Adrenal gland (tissue), 12 donors: ENCODE results near the gene TPD52L1. TPM values are rescaled to one million over a fixed set of nuclear protein-coding genes. Genes with fewer than 3 reads are reported as not detected.

Source experiments
- DNase-seq, 7 donors: peaks; one replicate each; pipeline ENCODE4 v3.0.0-alpha.2; 2019 to 2020
- H3K27ac ChIP-seq, 5 donors: fragments of 200-600 bp; sonication (generic) in 4 of 5; 1 replicate in 3 of 5; 2 replicates in 2 of 5; pipeline versions ENCODE4 v1.5.1 to v1.8.0; 2016 to 2020; ENCODE audit warnings: mild to moderate bottlenecking in 1 of 5
- H3K27me3 ChIP-seq: fragments of 200-600 bp; 2 replicates; pipeline ENCODE4 v1.8.0; 2021
- H3K36me3 ChIP-seq, 2 donors: fragments of 200-600 bp; replicated peaks in 1 of 2; 1 replicate in 1 of 2; 2 replicates in 1 of 2; pipeline versions ENCODE4 v1.5.1 to v1.8.0; 2018 to 2022
- H3K4me1 ChIP-seq, 2 donors: fragments of 200-600 bp; replicated peaks in 1 of 2; 1 replicate in 1 of 2; 2 replicates in 1 of 2; pipeline versions ENCODE4 v1.5.1 to v1.8.0; 2018 to 2021
- H3K4me3 ChIP-seq, 4 donors: fragments of 200-600 bp; sonication (generic) in 3 of 4; one replicate each; pipeline ENCODE4 v1.5.1; 2016 to 2018
- H3K9me3 ChIP-seq, 3 donors: fragments of 200-600 bp; sonication (generic) in 1 of 3; replicated peaks in 1 of 3; 1 replicate in 2 of 3; 2 replicates in 1 of 3; pipeline versions ENCODE4 v1.5.1 to v1.8.0; 2016 to 2021
- POLR2A ChIP-seq, 2 donors: fragments of 450-650 bp; IDR thresholded peaks; one replicate each; pipeline ENCODE4 v1.6.1; 2017; ENCODE audit warnings: antibody characterized with exemption in 2 of 2, mild to moderate bottlenecking in 2 of 2, moderate library complexity in 1 of 2
- WGBS, 4 donors: extraction: QIAGEN DNeasy Blood & Tissue Kit in 2 of 4; methylation state at CpG; one replicate each; pipeline versions ENCODE4 v1.1.5 to v1.1.7; 2013 to 2017; 5-methylcytosine and 5-hydroxymethylcytosine counted together
- intact Hi-C, 2 donors: fragments of 100-400 bp; cut with DNase I; formaldehyde crosslinking; loops; one replicate each; pipeline versions ENCODE4 v1.14.1 to v1.15.0; 2022 to 2023
- polyA plus RNA-seq, 3 donors: library from polyadenylated mRNA; stranded (reverse); fragments of 200-250 nt in 2 of 3; fragments of 350-450 nt in 1 of 3; fragmentation: Illumina TruSeq in 1 of 3; extraction: RNeasy Lipid Tissue Mini Kit (QIAGEN cat#74804) in 1 of 3; gene quantifications; one replicate each; pipeline ENCODE4 v1.2.3, GENCODE V29; 2013 to 2014
- total RNA-seq, 9 donors: library from RNA; depleted of rRNA in 4 of 9; stranded (reverse); fragments of >200 nt in 4 of 9; fragments of 120-200 nt in 1 of 9; fragmentation: NEBNext Ultra II Directional in 1 of 9; extraction: Animal tissue kit (Norgen Biotek cat#: 25700) in 1 of 9; gene quantifications; one replicate each; pipeline versions ENCODE4 v1.1.0 to v1.2.4, GENCODE V29; 2013 to 2023
- TF ChIP-seq, protein P1 (sequence below), 6 experiments: fragments of 450-650 bp in 4 of 6; fragments of 200-600 bp in 2 of 6; sonication (generic) in 1 of 6; IDR thresholded peaks; 1 replicate in 5 of 6; 2 replicates in 1 of 6; pipeline versions ENCODE4 v1.5.1 to v1.8.0; 2016 to 2021; ENCODE audit warnings: antibody characterized with exemption in 6 of 6, mild to moderate bottlenecking in 2 of 6, moderate library complexity in 1 of 6
- donor health status: healthy with polysubstance abuse.
- donor health status: Bipolar disorder and iron deficiency.
- donor health status: DM: yes; HTN: yes; CAD: no.
- donor health status: DM: no; HTN: no; CAD: no.
- donor health status: DM: no; HTN: no; CAD: no.
- donor health status: DM: yes; HTN: yes; CAD: no.

The TPD52L1 gene
- total and polyA plus RNA-seq, 12 donors: 37.0 to 2,041 (median 435) TPM

GRCh38 chr6:125303512-125303854 is 149.9 kb downstream of the TPD52L1 start:
- 70 to 88% (median 81%) methylated on average over 1 of the region's 1 CpG for WGBS, 4 donors
- no peak overlapping the region for H3K4me3 ChIP-seq
- no peaks in the 10 kb centered on the region for H3K9me3 ChIP-seq
- peaks cover 0 to 7% of the 10 kb centered on the region in 2 donors for H3K36me3 ChIP-seq
- intact Hi-C loops: loop anchor here (5.0 to 10.0 kb wide), 2 partner anchors 106 to 159 kb away; no protein-coding TSS in a partner anchor
- H3K27me3 ChIP-seq: no peaks in the 10 kb centered on the region
- peaks cover 17 to 26% of the 10 kb centered on the region in 2 donors for H3K4me1 ChIP-seq
- TF ChIP-seq, protein P1, sequence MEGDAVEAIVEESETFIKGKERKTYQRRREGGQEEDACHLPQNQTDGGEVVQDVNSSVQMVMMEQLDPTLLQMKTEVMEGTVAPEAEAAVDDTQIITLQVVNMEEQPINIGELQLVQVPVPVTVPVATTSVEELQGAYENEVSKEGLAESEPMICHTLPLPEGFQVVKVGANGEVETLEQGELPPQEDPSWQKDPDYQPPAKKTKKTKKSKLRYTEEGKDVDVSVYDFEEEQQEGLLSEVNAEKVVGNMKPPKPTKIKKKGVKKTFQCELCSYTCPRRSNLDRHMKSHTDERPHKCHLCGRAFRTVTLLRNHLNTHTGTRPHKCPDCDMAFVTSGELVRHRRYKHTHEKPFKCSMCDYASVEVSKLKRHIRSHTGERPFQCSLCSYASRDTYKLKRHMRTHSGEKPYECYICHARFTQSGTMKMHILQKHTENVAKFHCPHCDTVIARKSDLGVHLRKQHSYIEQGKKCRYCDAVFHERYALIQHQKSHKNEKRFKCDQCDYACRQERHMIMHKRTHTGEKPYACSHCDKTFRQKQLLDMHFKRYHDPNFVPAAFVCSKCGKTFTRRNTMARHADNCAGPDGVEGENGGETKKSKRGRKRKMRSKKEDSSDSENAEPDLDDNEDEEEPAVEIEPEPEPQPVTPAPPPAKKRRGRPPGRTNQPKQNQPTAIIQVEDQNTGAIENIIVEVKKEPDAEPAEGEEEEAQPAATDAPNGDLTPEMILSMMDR (IDR thresholded peaks at IDR 0.05): no peak
- no peak for TF ChIP-seq POLR2A (IDR thresholded peaks at IDR 0.05)
- H3K27ac ChIP-seq: no peak overlapping the region
- DNase-seq: no peak

DNA sequence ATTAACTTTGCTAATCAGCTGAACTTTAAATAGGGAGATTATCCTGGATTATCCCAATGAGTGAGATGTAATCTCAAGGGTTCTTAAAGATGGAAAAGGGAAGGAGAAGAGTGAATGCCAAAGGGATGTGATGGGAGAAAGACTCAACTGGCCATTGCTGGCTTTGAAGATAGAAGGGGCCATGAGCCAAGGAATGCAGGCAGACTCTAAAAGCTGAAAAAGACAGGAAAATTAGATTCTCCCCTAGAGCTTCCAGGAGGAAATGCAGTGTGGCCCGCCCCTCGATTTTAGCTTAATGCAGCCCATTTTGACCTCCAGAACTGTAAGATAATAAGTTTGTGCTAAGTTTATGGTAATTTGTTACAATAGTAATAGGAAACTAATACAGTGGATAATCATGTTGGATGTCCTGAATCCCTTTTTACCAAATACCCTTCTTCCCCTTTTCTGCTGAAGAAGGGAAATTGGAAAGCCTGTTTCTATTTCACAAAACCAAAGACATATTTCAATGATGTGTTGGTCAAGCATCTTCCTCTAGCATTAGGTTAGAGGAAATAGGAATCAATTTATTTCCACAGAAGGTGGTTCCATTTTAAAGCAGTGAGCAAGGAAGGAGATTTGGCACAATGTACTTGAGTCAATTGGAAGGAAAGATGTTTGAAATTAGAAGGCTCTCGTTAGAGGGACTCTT is 151.5 kb downstream of the TPD52L1 start:
- 88 to 96% (median 93%) methylated on average over 3 of the region's 3 CpGs for WGBS, 4 donors
- TF ChIP-seq, protein P1 (IDR thresholded peaks at IDR 0.05): no peak
- TF ChIP-seq POLR2A (IDR thresholded peaks at IDR 0.05): no peak
- H3K4me3 ChIP-seq: no peak overlapping the region
- peaks cover 8 to 10% of the 10 kb centered on the region in 2 donors for H3K4me1 ChIP-seq
- DNase-seq: no peak
- no peaks in the 10 kb centered on the region for H3K27me3 ChIP-seq
- H3K36me3 ChIP-seq: no peaks in the 10 kb centered on the region
- H3K27ac ChIP-seq: no peak overlapping the region
- intact Hi-C loops: loop anchor here (5.0 to 10.0 kb wide), 3 partner anchors 108 to 160 kb away; partner anchors contain the start of gene TPD52L1 (in 1 of the 2)
- no peaks in the 10 kb centered on the region for H3K9me3 ChIP-seq

GRCh38 chr6:125306756-125307149 is 153.2 kb downstream of the TPD52L1 start:
- intact Hi-C loops: loop anchor here (5.0 to 10.0 kb wide), 2 partner anchors 154 to 162 kb away; partner anchors contain the start of gene TPD52L1 (in 1 of the 2)

DNA sequence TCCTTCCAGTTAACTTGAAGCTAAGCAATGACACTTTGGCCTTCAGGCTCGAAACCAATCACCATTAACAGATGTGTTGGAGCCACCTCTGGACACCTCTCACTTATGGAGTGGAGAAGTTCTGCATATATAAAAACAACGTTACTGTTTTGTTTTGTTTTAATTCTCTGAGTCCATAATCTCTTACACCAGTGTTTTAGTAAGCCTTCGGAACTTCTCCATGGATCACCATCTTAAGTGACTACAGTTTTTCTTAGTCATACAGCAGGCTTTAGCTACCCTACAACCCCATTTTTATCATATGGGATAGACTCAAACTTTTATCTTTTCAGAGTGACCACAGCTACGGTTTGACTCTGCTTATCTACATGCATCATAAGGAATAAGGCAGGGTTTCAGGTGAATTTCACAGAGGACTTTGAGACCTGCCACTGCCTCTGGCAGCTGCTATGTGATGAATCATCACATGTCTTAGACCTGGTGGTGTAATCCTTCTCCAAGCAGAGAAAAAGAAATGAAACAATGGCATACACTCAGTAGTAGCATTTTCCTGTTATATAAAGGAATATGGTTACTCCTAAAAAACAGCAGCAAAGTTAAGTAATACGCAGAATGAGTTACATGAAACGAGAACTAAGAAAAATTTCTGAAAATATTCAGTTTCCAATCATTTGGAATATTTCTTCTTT is 153.7 kb downstream of the TPD52L1 start:
- no peaks in the 10 kb centered on the region for H3K36me3 ChIP-seq
- intact Hi-C loops: loop anchor here (5.0 to 10.0 kb wide), 2 partner anchors 155 to 162 kb away; partner anchors contain the start of gene TPD52L1 (in 1 of the 2)

More at GRCh38 chr6:125306756-125307149, 153.2 kb downstream of the TPD52L1 start:
- H3K4me1 ChIP-seq: no peaks in the 10 kb centered on the region
- no peaks in the 10 kb centered on the region for H3K9me3 ChIP-seq
- no peak for TF ChIP-seq POLR2A (IDR thresholded peaks at IDR 0.05)
- TF ChIP-seq, protein P1 (IDR thresholded peaks at IDR 0.05): no peak
- 76 to 85% (median 81%) methylated on average over 3 of the region's 3 CpGs for WGBS, 4 donors
- no peak overlapping the region for H3K27ac ChIP-seq
- H3K4me3 ChIP-seq: no peak overlapping the region
- H3K36me3 ChIP-seq: no peaks in the 10 kb centered on the region
- no peak for DNase-seq
- H3K27me3 ChIP-seq: no peaks in the 10 kb centered on the region

More for the DNA sequence above, 153.7 kb downstream of the TPD52L1 start:
- no peak overlapping the region for H3K27ac ChIP-seq
- WGBS, 4 donors: 76 to 81% (median 80%) methylated on average over 6 of the region's 6 CpGs
- H3K9me3 ChIP-seq: no peaks in the 10 kb centered on the region
- no peak overlapping the region for H3K4me3 ChIP-seq
- no peaks in the 10 kb centered on the region for H3K27me3 ChIP-seq
- no peaks in the 10 kb centered on the region for H3K4me1 ChIP-seq
- no peak for TF ChIP-seq POLR2A (IDR thresholded peaks at IDR 0.05)
- TF ChIP-seq, protein P1 (IDR thresholded peaks at IDR 0.05): no peak
- no peak for DNase-seq
